ENCODE results near the gene CCDC30.

DNA sequence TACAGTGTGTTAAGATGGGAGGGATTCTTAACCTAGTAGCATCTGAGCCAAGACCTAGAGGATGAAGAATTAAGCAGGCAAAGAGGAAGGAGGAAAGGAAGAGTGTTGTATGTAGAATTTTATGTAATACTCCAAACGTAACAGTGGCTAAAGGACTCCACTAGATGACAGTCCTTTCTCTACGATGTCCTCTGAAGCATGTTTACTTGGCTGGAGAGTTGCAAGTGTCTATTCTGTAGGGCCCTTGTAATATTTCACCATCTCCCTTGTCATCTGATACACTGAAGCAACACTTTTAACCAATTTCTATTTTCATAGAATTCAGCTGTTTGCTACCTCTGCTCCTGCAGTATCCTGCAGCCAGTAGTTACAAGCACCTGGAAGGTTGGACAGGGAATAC is 217.0 kb downstream of the CCDC30 start:
- TF ChIP-seq, protein P1, sequence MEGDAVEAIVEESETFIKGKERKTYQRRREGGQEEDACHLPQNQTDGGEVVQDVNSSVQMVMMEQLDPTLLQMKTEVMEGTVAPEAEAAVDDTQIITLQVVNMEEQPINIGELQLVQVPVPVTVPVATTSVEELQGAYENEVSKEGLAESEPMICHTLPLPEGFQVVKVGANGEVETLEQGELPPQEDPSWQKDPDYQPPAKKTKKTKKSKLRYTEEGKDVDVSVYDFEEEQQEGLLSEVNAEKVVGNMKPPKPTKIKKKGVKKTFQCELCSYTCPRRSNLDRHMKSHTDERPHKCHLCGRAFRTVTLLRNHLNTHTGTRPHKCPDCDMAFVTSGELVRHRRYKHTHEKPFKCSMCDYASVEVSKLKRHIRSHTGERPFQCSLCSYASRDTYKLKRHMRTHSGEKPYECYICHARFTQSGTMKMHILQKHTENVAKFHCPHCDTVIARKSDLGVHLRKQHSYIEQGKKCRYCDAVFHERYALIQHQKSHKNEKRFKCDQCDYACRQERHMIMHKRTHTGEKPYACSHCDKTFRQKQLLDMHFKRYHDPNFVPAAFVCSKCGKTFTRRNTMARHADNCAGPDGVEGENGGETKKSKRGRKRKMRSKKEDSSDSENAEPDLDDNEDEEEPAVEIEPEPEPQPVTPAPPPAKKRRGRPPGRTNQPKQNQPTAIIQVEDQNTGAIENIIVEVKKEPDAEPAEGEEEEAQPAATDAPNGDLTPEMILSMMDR (IDR thresholded peaks at IDR 0.05) = no peak
- TF ChIP-seq POLR2AphosphoS5 (IDR thresholded peaks at IDR 0.05; ENCODE audit: insufficient read depth in 1 of 2, low read depth in 1 of 2) = no peak

Data from vagina (tissue), 2 donors.